ENCODE results near the gene CACNA1C.
A peak's percentile ranks its signal among the peaks of the same experiment; 100 is the strongest.

CACNA1C gene

GRCh38 chr12:2173971-2174370 lies 121.2 kb downstream of the CACNA1C start:
- DNase-seq: no peak

GRCh38 chr12:2177003-2177402 lies 124.2 kb downstream of the CACNA1C start:
- no peak for DNase-seq

GRCh38 chr12:2177751-2178150 lies 125.0 kb downstream of the CACNA1C start:
- no peak for DNase-seq

- DNase-seq: no peak
Observed at GRCh38 chr12:2179058-2179457, 126.3 kb downstream of the CACNA1C start.

GRCh38 chr12:2179953-2180736 lies 127.4 kb downstream of the CACNA1C start:
- DNase-seq: no peak

- DNase-seq: no peak
Observed at GRCh38 chr12:2180737-2181082, 127.9 kb downstream of the CACNA1C start.

GRCh38 chr12:2183556-2184541 lies 131.1 kb downstream of the CACNA1C start:
- DNase-seq: no peak

- no peak for DNase-seq
Observed at GRCh38 chr12:2185751-2186341, 133.1 kb downstream of the CACNA1C start.

- DNase-seq: no peak
Observed at GRCh38 chr12:2187195-2187945, 134.6 kb downstream of the CACNA1C start.

GRCh38 chr12:2190085-2190484 lies 137.3 kb downstream of the CACNA1C start:
- DNase-seq: no peak

GRCh38 chr12:2190896-2191533 lies 138.2 kb downstream of the CACNA1C start:
- no peak for DNase-seq

GRCh38 chr12:2191534-2192153 lies 138.9 kb downstream of the CACNA1C start:
- no peak for DNase-seq

GRCh38 chr12:2192231-2192630 lies 139.4 kb downstream of the CACNA1C start:
- DNase-seq: no peak

- peak; percentile 14 for DNase-seq
Observed at GRCh38 chr12:2194060-2194459, 141.3 kb downstream of the CACNA1C start.

GRCh38 chr12:2194571-2194970 lies 141.8 kb downstream of the CACNA1C start:
- no peak for DNase-seq

GRCh38 chr12:2195085-2195484 lies 142.3 kb downstream of the CACNA1C start:
- DNase-seq: no peak

- DNase-seq: no peak
Observed at GRCh38 chr12:2198005-2198501, 145.3 kb downstream of the CACNA1C start.

GRCh38 chr12:2198542-2198941 lies 145.8 kb downstream of the CACNA1C start:
- no peak for DNase-seq

- DNase-seq: no peak
Observed at GRCh38 chr12:2205996-2206395, 153.2 kb downstream of the CACNA1C start.

GRCh38 chr12:2208837-2209635 lies 156.2 kb downstream of the CACNA1C start:
- DNase-seq: no peak

- no peak for DNase-seq
Observed at GRCh38 chr12:2211119-2211518, 158.3 kb downstream of the CACNA1C start.
